Endothelial cell of umbilical vein (primary cell): Measurements from ENCODE around the gene MAP3K10. TPM values are rescaled to one million over a fixed set of nuclear protein-coding genes. Genes with fewer than 3 reads are reported as not detected.

Experiments used
- BruUV-seq: library from RNA; stranded (reverse); fragments of 400-500 nt; replicated peaks from 2 replicates; lab custom pipeline; 2021; lab: Mats Ljungman, UMichigan
- CTCF ChIA-PET: fragments of 300-600, 350-600 bp; sonication (Branson Sonifier 250); formaldehyde crosslinking; loops from one replicate; lab custom pipeline; 2021; ENCODE audit warnings: antibody characterized with exemption, inconsistent platforms; lab: Charles Lee
- POLR2A ChIA-PET: fragments of 300-600, 350-600 bp; sonication (Branson Sonifier 250); formaldehyde crosslinking; loops from one replicate; lab custom pipeline; 2021; ENCODE audit warnings: antibody characterized with exemption, inconsistent platforms; lab: Charles Lee
- DNase-seq: peaks from one replicate; pipeline ENCODE4 v3.0.0-alpha.2; 2011; ENCODE audit warnings: low read depth, low spot score
- FAIRE-seq: peaks from 2 replicates; lab custom pipeline; 2011; peaks lifted over from hg19 to GRCh38; lab: Jason Lieb, UNC
- H2AFZ ChIP-seq: 2 replicates; pipeline ENCODE4 v1.6.0; 2012; ENCODE audit warnings: low read depth, low read length, control low read depth, inconsistent platforms
- H3K27ac ChIP-seq: 2 replicates; pipeline ENCODE4 v1.5.1; 2011; ENCODE audit warnings: low read depth, mild to moderate bottlenecking, control low read depth, low read length, moderate library complexity; ENCODE audit not compliant: insufficient read depth
- H3K27me3 ChIP-seq, 2 experiments: 2 replicates each; pipeline versions ENCODE4 v1.6.0 to v1.6.1; 2011; ENCODE audit warnings: low read length in 2 of 2, mixed read lengths in 1 of 2; ENCODE audit not compliant: control insufficient read depth in 2 of 2, insufficient read depth in 2 of 2
- H3K36me3 ChIP-seq, 2 experiments: 2 replicates in 1 of 2; 3 replicates in 1 of 2; pipeline ENCODE4 v1.5.1; 2011; ENCODE audit warnings: low read length in 2 of 2, mild to moderate bottlenecking in 1 of 2, moderate library complexity in 1 of 2; ENCODE audit not compliant: control insufficient read depth in 2 of 2, insufficient read depth in 2 of 2; ENCODE audit errors: extremely low read depth in 1 of 2
- H3K4me1 ChIP-seq: 3 replicates; pipeline ENCODE4 v1.5.1; 2011; ENCODE audit warnings: mild to moderate bottlenecking, low read length; ENCODE audit not compliant: control insufficient read depth, insufficient read depth; ENCODE audit errors: extremely low read depth
- H3K4me2 ChIP-seq: 2 replicates; pipeline ENCODE4 v1.6.1; 2011; ENCODE audit warnings: low read length, control low read depth, mixed read lengths; ENCODE audit not compliant: insufficient read depth
- H3K4me3 ChIP-seq, 3 experiments: fragments of 200-600 bp in 1 of 3; sonication (generic), shearing (Covaris generic) in 1 of 3; replicated peaks in 1 of 3; 2 replicates each; pipeline ENCODE4 v1.5.1; 2011 to 2016; ENCODE audit warnings: control low read depth in 3 of 3, low read length in 3 of 3, mild to moderate bottlenecking in 2 of 3, inconsistent platforms in 1 of 3, low read depth in 1 of 3, moderate library complexity in 1 of 3; ENCODE audit not compliant: insufficient read depth in 1 of 3
- H3K79me2 ChIP-seq: 2 replicates; pipeline ENCODE4 v1.6.0; 2012; ENCODE audit warnings: low read length, inconsistent platforms; ENCODE audit not compliant: control insufficient read depth, insufficient read depth
- H3K9ac ChIP-seq: replicated peaks from 2 replicates; pipeline ENCODE3; 2011; ENCODE audit warnings: low read length, control low read depth; ENCODE audit not compliant: insufficient read depth; ENCODE audit errors: extremely low read depth
- H3K9me1 ChIP-seq: replicated peaks from 3 replicates; pipeline ENCODE4 v1.6.0; 2011; ENCODE audit warnings: mild to moderate bottlenecking, low read length; ENCODE audit not compliant: control insufficient read depth, insufficient read depth; ENCODE audit errors: extremely low read depth
- H3K9me3 ChIP-seq: replicated peaks from 2 replicates; pipeline ENCODE4 v1.5.1; 2012; ENCODE audit warnings: low read length, inconsistent platforms; ENCODE audit not compliant: control insufficient read depth, insufficient read depth
- H4K20me1 ChIP-seq: replicated peaks from 2 replicates; pipeline ENCODE3; 2011; ENCODE audit warnings: mild to moderate bottlenecking, low read length; ENCODE audit not compliant: control insufficient read depth, insufficient read depth; ENCODE audit errors: extremely low read depth
- CTCF ChIP-seq, 2 donors: IDR thresholded peaks; 1 replicate in 1 of 2; 2 replicates in 1 of 2; pipeline ENCODE4 v1.5.1; 2011; ENCODE audit warnings: low read length in 2 of 2, mild to moderate bottlenecking in 2 of 2, moderate library complexity in 2 of 2, control low read depth in 1 of 2, inconsistent platforms in 1 of 2, low read depth in 1 of 2; ENCODE audit not compliant: insufficient read depth in 1 of 2; ENCODE audit errors: extremely low read depth in 1 of 2
- EZH2 ChIP-seq: IDR thresholded peaks from 2 replicates; pipeline ENCODE4 v1.6.1; 2012; ENCODE audit warnings: borderline replicate concordance, low read depth, mild to moderate bottlenecking, moderate library complexity, low read length, inconsistent platforms; ENCODE audit not compliant: severe bottlenecking
- FOS ChIP-seq: IDR thresholded peaks from 2 replicates; pipeline ENCODE4 v1.6.1; 2011; ENCODE audit warnings: mild to moderate bottlenecking, low read length, moderate library complexity, borderline replicate concordance; ENCODE audit not compliant: insufficient read depth
- GATA2 ChIP-seq: IDR thresholded peaks from 2 replicates; pipeline ENCODE4 v1.7.0; 2011; ENCODE audit warnings: low read depth, mild to moderate bottlenecking, moderate library complexity, mixed read lengths, low read length; ENCODE audit not compliant: insufficient read length, insufficient read depth
- JUN ChIP-seq: IDR thresholded peaks from 2 replicates; pipeline ENCODE4 v1.6.1; 2011; ENCODE audit warnings: borderline replicate concordance, low read depth; ENCODE audit not compliant: insufficient read length, insufficient read depth
- MYC ChIP-seq: IDR thresholded peaks from one replicate; pipeline ENCODE4 v1.6.1; 2011; ENCODE audit warnings: mild to moderate bottlenecking, low read depth, low read length
- POLR2A ChIP-seq: IDR thresholded peaks from 2 replicates; pipeline ENCODE4 v1.6.1; 2012; ENCODE audit warnings: low read depth, mild to moderate bottlenecking, control low read depth, low read length
- POLR2AphosphoS5 ChIP-seq: IDR thresholded peaks from 2 replicates; pipeline ENCODE4 v1.6.1; 2012; ENCODE audit warnings: low read depth, mild to moderate bottlenecking, control low read depth, low read length, moderate library complexity; ENCODE audit not compliant: insufficient read depth
- dilution Hi-C: fragments of 300-500 bp; cut with MboI; formaldehyde crosslinking; loops from one replicate; pipeline ENCODE4 v1.15.0; 2019; ENCODE audit warnings: low sequenced_read_pairs; ENCODE audit not compliant: extremely low pct_ligation_motif_present
- intact Hi-C: fragments of 100-400 bp; cut with micrococcal nuclease; formaldehyde crosslinking; loops from one replicate; pipeline ENCODE4 v1.10.0; 2022
- polyA plus RNA-seq, 4 experiments: library from polyadenylated mRNA; depleted of rRNA in 3 of 4; stranded (reverse) in 3 of 4; unstranded in 1 of 4; fragments of >200 nt; gene quantifications; 2 replicates each; pipeline versions ENCODE4 v1.2.1 to v1.2.3, GENCODE V29; 2011 to 2012; ENCODE audit warnings: missing spikeins in 1 of 4
- total RNA-seq: library from RNA; stranded (reverse); gene quantifications from 2 replicates; pipeline ENCODE4 v1.2.3, GENCODE V29; 2021
- TF ChIP-seq, protein P1 (sequence below): IDR thresholded peaks from 2 replicates; pipeline ENCODE4 v1.6.1; 2011; ENCODE audit not compliant: insufficient read depth, insufficient read length

MAP3K10 gene
- total and polyA plus RNA-seq, 2 donors (not counting 3 experiments of a cell fraction or from before 2014, with no cell fraction given): 6.3 to 19.4 TPM

- no TSS peak for BruUV-seq
- H3K9me3 ChIP-seq: no peaks in the 10 kb centered on the region
- no peaks in the 10 kb centered on the region for H4K20me1 ChIP-seq
- no peaks in the 10 kb centered on the region for H3K9me1 ChIP-seq
- H3K27me3 ChIP-seq: no peaks in the 10 kb centered on the region
- FAIRE-seq: peak; percentile 68
- no peak overlapping the region for H3K9ac ChIP-seq
- intact Hi-C loops (no loop called here), dilution Hi-C loops (no loop called here)
- no peak overlapping the region for H3K4me2 ChIP-seq
- POLR2A ChIA-PET: no interaction called here
- no peaks in the 10 kb centered on the region for H3K36me3 ChIP-seq
- TF ChIP-seq JUN: peak; percentile 8
- no peak for TF ChIP-seq FOS
- TF ChIP-seq MYC: no peak
- no peak overlapping the region for H3K27ac ChIP-seq
- H3K4me3 ChIP-seq: no peak overlapping the region
- H3K79me2 ChIP-seq: no peaks in the 10 kb centered on the region
- DNase-seq: peak; percentile 58
- no peak overlapping the region for H2AFZ ChIP-seq
- CTCF ChIA-PET: interaction anchor here (0.6 to 3.2 kb wide), 5 partner anchors 9 to 1619 kb away, joined by 3 to 13 read pairs (median 4); partner anchors contain the start of gene TTC9B
- H3K4me1 ChIP-seq: no peaks in the 10 kb centered on the region
Measured at GRCh38 chr19:40174092-40174491, 17.1 kb upstream of the MAP3K10 start.

GRCh38 chr19:40175820-40176219, 15.4 kb upstream of the MAP3K10 start:
- TF ChIP-seq CTCF (IDR thresholded peaks at IDR 0.05; ENCODE audit: extremely low read depth in 1 of 2, insufficient read depth in 1 of 2, low read depth in 1 of 2, low read length in 2 of 2): no peak
- TF ChIP-seq EZH2: no peak
- TF ChIP-seq FOS: no peak
- TF ChIP-seq, protein P1, sequence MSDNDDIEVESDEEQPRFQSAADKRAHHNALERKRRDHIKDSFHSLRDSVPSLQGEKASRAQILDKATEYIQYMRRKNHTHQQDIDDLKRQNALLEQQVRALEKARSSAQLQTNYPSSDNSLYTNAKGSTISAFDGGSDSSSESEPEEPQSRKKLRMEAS: no peak
- TF ChIP-seq MYC: no peak
- TF ChIP-seq POLR2AphosphoS5: no peak
- no peak for TF ChIP-seq JUN
- no peak for TF ChIP-seq POLR2A
- no peak for TF ChIP-seq GATA2
- Histone ChIP-seq H3K9ac (no peak overlapping the region), H2AFZ (no peak overlapping the region), H3K4me2 (no peak overlapping the region), H4K20me1 (no peaks in the 10 kb centered on the region), H3K9me1 (no peaks in the 10 kb centered on the region), H3K27ac (no peak overlapping the region), H3K4me1 (no peaks in the 10 kb centered on the region), H3K79me2 (no peaks in the 10 kb centered on the region), H3K36me3 (no peaks in the 10 kb centered on the region), H3K9me3 (no peaks in the 10 kb centered on the region), H3K4me3 (no peak overlapping the region), H3K27me3 (no peaks in the 10 kb centered on the region)
- CTCF ChIA-PET: interaction anchor here (1.1 to 3.2 kb wide), 2 partner anchors 10 to 25 kb away, joined by 3 to 13 read pairs; no protein-coding TSS in a partner anchor
- intact Hi-C loops: no loop called here
- DNase-seq (no peak), FAIRE-seq (no peak)
- BruUV-seq: no TSS peak
- POLR2A ChIA-PET: no interaction called here
- dilution Hi-C loops: no loop called here
